Osteocyte (in vitro differentiated cells): ENCODE measurements around the gene BCR. TPM values are rescaled to one million over a fixed set of nuclear protein-coding genes. Genes with fewer than 3 reads are reported as not detected.

Source experiments
- DNase-seq: peaks from one replicate; pipeline ENCODE4 v3.0.0; 2021; ENCODE audit warnings: mixed read lengths; ENCODE audit not compliant: unreplicated experiment; ENCODE audit errors: extremely low spot score
- H3K27ac Mint-ChIP-seq: one replicate; pipeline ENCODE4 v1.8.0; 2021; ENCODE audit warnings: mild to moderate bottlenecking, mixed read lengths; ENCODE audit not compliant: unreplicated experiment
- H3K27me3 Mint-ChIP-seq: one replicate; pipeline ENCODE4 v1.8.0; 2021; ENCODE audit warnings: mixed read lengths; ENCODE audit not compliant: unreplicated experiment
- H3K36me3 Mint-ChIP-seq: one replicate; pipeline ENCODE4 v1.8.0; 2021; ENCODE audit warnings: mixed read lengths; ENCODE audit not compliant: unreplicated experiment
- H3K4me1 Mint-ChIP-seq: one replicate; pipeline ENCODE4 v1.8.0; 2021; ENCODE audit warnings: mixed read lengths; ENCODE audit not compliant: unreplicated experiment
- H3K4me3 Mint-ChIP-seq: one replicate; pipeline ENCODE4 v1.8.0; 2021; ENCODE audit warnings: mild to moderate bottlenecking, moderate library complexity, mixed read lengths; ENCODE audit not compliant: unreplicated experiment
- H3K9me3 Mint-ChIP-seq: one replicate; pipeline ENCODE4 v1.8.0; 2021; ENCODE audit warnings: mixed read lengths; ENCODE audit not compliant: unreplicated experiment
- total RNA-seq: library from RNA; stranded (reverse); gene quantifications from 2 replicates; pipeline ENCODE4 v1.2.1, GENCODE V29; 2021
- TF ChIP-seq, protein P1 (sequence below): fragments of 200-600 bp; sonication (generic); IDR thresholded peaks from 2 replicates; pipeline ENCODE4 v1.5.0; 2021; ENCODE audit warnings: antibody characterized with exemption, mild to moderate bottlenecking, moderate library complexity

Gene BCR
- total RNA-seq, 1 donor from 2014 or later, result 35.3 TPM

GRCh38 chr22:23193882-23194281 lies 13.6 kb downstream of the BCR start:
- no peak for DNase-seq
- Mint-ChIP-seq H3K27me3 (no peaks in the 10 kb centered on the region), H3K9me3 (no peaks in the 10 kb centered on the region), H3K36me3 (no peaks in the 10 kb centered on the region), H3K4me3 (no peak overlapping the region), H3K4me1 (peaks cover 12% of the 10 kb centered on the region), H3K27ac (peak overlapping the region; percentile 50)
- TF ChIP-seq, protein P1, sequence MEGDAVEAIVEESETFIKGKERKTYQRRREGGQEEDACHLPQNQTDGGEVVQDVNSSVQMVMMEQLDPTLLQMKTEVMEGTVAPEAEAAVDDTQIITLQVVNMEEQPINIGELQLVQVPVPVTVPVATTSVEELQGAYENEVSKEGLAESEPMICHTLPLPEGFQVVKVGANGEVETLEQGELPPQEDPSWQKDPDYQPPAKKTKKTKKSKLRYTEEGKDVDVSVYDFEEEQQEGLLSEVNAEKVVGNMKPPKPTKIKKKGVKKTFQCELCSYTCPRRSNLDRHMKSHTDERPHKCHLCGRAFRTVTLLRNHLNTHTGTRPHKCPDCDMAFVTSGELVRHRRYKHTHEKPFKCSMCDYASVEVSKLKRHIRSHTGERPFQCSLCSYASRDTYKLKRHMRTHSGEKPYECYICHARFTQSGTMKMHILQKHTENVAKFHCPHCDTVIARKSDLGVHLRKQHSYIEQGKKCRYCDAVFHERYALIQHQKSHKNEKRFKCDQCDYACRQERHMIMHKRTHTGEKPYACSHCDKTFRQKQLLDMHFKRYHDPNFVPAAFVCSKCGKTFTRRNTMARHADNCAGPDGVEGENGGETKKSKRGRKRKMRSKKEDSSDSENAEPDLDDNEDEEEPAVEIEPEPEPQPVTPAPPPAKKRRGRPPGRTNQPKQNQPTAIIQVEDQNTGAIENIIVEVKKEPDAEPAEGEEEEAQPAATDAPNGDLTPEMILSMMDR, result no peak

- H3K27me3 Mint-ChIP-seq, result no peaks in the 10 kb centered on the region
- no peak for DNase-seq
- H3K9me3 Mint-ChIP-seq, result no peaks in the 10 kb centered on the region
- no peak overlapping the region for H3K27ac Mint-ChIP-seq
- no peaks in the 10 kb centered on the region for H3K36me3 Mint-ChIP-seq
- no peak overlapping the region for H3K4me3 Mint-ChIP-seq
- TF ChIP-seq, protein P1, result no peak
- peaks cover 19% of the 10 kb centered on the region for H3K4me1 Mint-ChIP-seq
Observed at GRCh38 chr22:23196165-23196564, 15.9 kb downstream of the BCR start.

GRCh38 chr22:23197836-23198235 lies 17.5 kb downstream of the BCR start:
- no peak for DNase-seq
- Mint-ChIP-seq H3K4me1 (peaks cover 21% of the 10 kb centered on the region), H3K4me3 (no peak overlapping the region), H3K27me3 (no peaks in the 10 kb centered on the region), H3K36me3 (no peaks in the 10 kb centered on the region), H3K27ac (no peak overlapping the region), H3K9me3 (no peaks in the 10 kb centered on the region)
- TF ChIP-seq, protein P1, result no peak

GRCh38 chr22:23199159-23199558 lies 18.9 kb downstream of the BCR start:
- Mint-ChIP-seq H3K9me3 (no peaks in the 10 kb centered on the region), H3K4me1 (peaks cover 12% of the 10 kb centered on the region), H3K27ac (no peak overlapping the region), H3K36me3 (peaks cover 8% of the 10 kb centered on the region), H3K4me3 (no peak overlapping the region), H3K27me3 (no peaks in the 10 kb centered on the region)
- DNase-seq, result no peak
- TF ChIP-seq, protein P1, result no peak

- Mint-ChIP-seq H3K36me3 (peaks cover 10% of the 10 kb centered on the region), H3K9me3 (no peaks in the 10 kb centered on the region), H3K4me3 (no peak overlapping the region), H3K27me3 (no peaks in the 10 kb centered on the region), H3K27ac (no peak overlapping the region), H3K4me1 (peaks cover 12% of the 10 kb centered on the region)
- TF ChIP-seq, protein P1, result no peak
- DNase-seq, result no peak
Observed at GRCh38 chr22:23200898-23201297, 20.6 kb downstream of the BCR start.
